Caco-2 (cell line): Measurements from ENCODE around the gene SCD5. TPM values are rescaled to one million over a fixed set of nuclear protein-coding genes. Genes with fewer than 3 reads are reported as not detected.

Experiments
- BruUV-seq: library from RNA; stranded (reverse); fragments of 400-500 nt; replicated peaks from 2 replicates; lab custom pipeline; 2021; lab: Mats Ljungman, UMichigan
- CTCF ChIA-PET: fragments of 300-600 bp; sonication (Branson Sonifier 250); formaldehyde crosslinking; loops from one replicate; lab custom pipeline; 2022; ENCODE audit warnings: antibody characterized with exemption; lab: Charles Lee
- POLR2A ChIA-PET: fragments of 300-600 bp; sonication (Branson Sonifier 250); formaldehyde crosslinking; loops from one replicate; lab custom pipeline; 2022; ENCODE audit warnings: antibody characterized with exemption; lab: Charles Lee
- DNase-seq, 2 experiments: peaks; one replicate each; pipeline versions ENCODE4 v3.0.0 to v3.0.0-alpha.2; 2020 to 2022
- H3K27me3 ChIP-seq: replicated peaks from 2 replicates; pipeline ENCODE4 v1.6.0; 2011; ENCODE audit warnings: low read length; ENCODE audit not compliant: control insufficient read depth, insufficient read depth
- H3K36me3 ChIP-seq: 2 replicates; pipeline ENCODE4 v1.5.1; 2011; ENCODE audit warnings: low read length; ENCODE audit not compliant: control insufficient read depth, insufficient read depth
- H3K4me1 ChIP-seq: fragments of 250-450 bp; sonication (Bioruptor Pico); 2 replicates; pipeline ENCODE4 v1.5.1; 2020; ENCODE audit warnings: mild to moderate bottlenecking
- H3K4me3 ChIP-seq: 2 replicates; pipeline ENCODE4 v1.5.1; 2011; ENCODE audit warnings: low read depth, mild to moderate bottlenecking, control low read depth, low read length
- H3K9me3 ChIP-seq: fragments of 250-450 bp; sonication (Bioruptor Pico); 2 replicates; pipeline ENCODE4 v1.5.1; 2020; ENCODE audit warnings: mild to moderate bottlenecking, moderate library complexity
- H3K27ac Mint-ChIP-seq: one replicate; pipeline ENCODE4 v1.8.0; 2022; ENCODE audit warnings: mixed read lengths; ENCODE audit not compliant: unreplicated experiment
- H3K27me3 Mint-ChIP-seq: one replicate; pipeline ENCODE4 v1.8.0; 2022; ENCODE audit warnings: mixed read lengths; ENCODE audit not compliant: insufficient read depth, unreplicated experiment
- H3K36me3 Mint-ChIP-seq: one replicate; pipeline ENCODE4 v1.8.0; 2022; ENCODE audit warnings: mild to moderate bottlenecking, mixed read lengths; ENCODE audit not compliant: insufficient read depth, unreplicated experiment
- H3K4me1 Mint-ChIP-seq: one replicate; pipeline ENCODE4 v1.8.0; 2022; ENCODE audit warnings: low read depth, mixed read lengths; ENCODE audit not compliant: unreplicated experiment
- H3K4me3 Mint-ChIP-seq: one replicate; pipeline ENCODE4 v1.8.0; 2022; ENCODE audit warnings: mild to moderate bottlenecking, moderate library complexity, mixed read lengths; ENCODE audit not compliant: unreplicated experiment
- H3K9me3 Mint-ChIP-seq: one replicate; pipeline ENCODE4 v1.8.0; 2022; ENCODE audit warnings: mixed read lengths; ENCODE audit not compliant: unreplicated experiment
- CTCF ChIP-seq, 2 experiments: fragments of 200-600 bp in 1 of 2; IDR thresholded peaks; 1 replicate in 1 of 2; 2 replicates in 1 of 2; pipeline versions ENCODE4 v1.5.1 to v1.8.0; 2011 to 2022; ENCODE audit warnings: antibody characterized with exemption in 1 of 2, control low read depth in 1 of 2, inconsistent platforms in 1 of 2, low read depth in 1 of 2, low read length in 1 of 2, mild to moderate bottlenecking in 1 of 2, moderate library complexity in 1 of 2; ENCODE audit not compliant: insufficient read depth in 1 of 2, severe bottlenecking in 1 of 2, unreplicated experiment in 1 of 2
- intact Hi-C: fragments of 100-400 bp; cut with micrococcal nuclease; formaldehyde crosslinking; loops from one replicate; pipeline ENCODE4 v1.10.0; 2022; ENCODE audit not compliant: unreplicated experiment
- total RNA-seq: library from RNA; stranded (reverse); gene quantifications from 2 replicates; pipeline ENCODE4 v1.2.3, GENCODE V29; 2022

Gene SCD5
- total RNA-seq, 1 experiment from 2014 or later: 2.7 TPM

- POLR2A ChIA-PET: no interaction called here
- no peak overlapping the region for H3K27ac Mint-ChIP-seq
- DNase-seq: no peak
- no peaks in the 10 kb centered on the region for H3K9me3 ChIP-seq
- H3K27me3 ChIP-seq: no peaks in the 10 kb centered on the region
- no peaks in the 10 kb centered on the region for H3K36me3 Mint-ChIP-seq
- TF ChIP-seq CTCF (IDR thresholded peaks at IDR 0.05; ENCODE audit: insufficient read depth in 1 of 2, low read depth in 1 of 2, low read length in 1 of 2, severe bottlenecking in 1 of 2, unreplicated experiment in 1 of 2): no peak
- H3K4me1 Mint-ChIP-seq: peaks cover 11% of the 10 kb centered on the region
- no TSS peak for BruUV-seq
- intact Hi-C loops: no loop called here
- H3K36me3 ChIP-seq: no peaks in the 10 kb centered on the region
- H3K27me3 Mint-ChIP-seq: no peaks in the 10 kb centered on the region
- H3K4me1 ChIP-seq: peaks cover 9% of the 10 kb centered on the region
- no peak overlapping the region for H3K4me3 Mint-ChIP-seq
- CTCF ChIA-PET: no interaction called here
- H3K9me3 Mint-ChIP-seq: no peaks in the 10 kb centered on the region
- no peak overlapping the region for H3K4me3 ChIP-seq
Observed at GRCh38 chr4:82790060-82790660, 8.4 kb downstream of the SCD5 start.

GRCh38 chr4:82789025-82789776, 9.4 kb downstream of the SCD5 start:
- no peaks in the 10 kb centered on the region for H3K36me3 Mint-ChIP-seq
- CTCF ChIA-PET: no interaction called here
- Histone ChIP-seq H3K27me3 (no peaks in the 10 kb centered on the region), H3K4me3 (no peak overlapping the region), H3K4me1 (peaks cover 9% of the 10 kb centered on the region), H3K36me3 (no peaks in the 10 kb centered on the region), H3K9me3 (no peaks in the 10 kb centered on the region)
- no peak for TF ChIP-seq CTCF (IDR thresholded peaks at IDR 0.05; ENCODE audit: insufficient read depth in 1 of 2, low read depth in 1 of 2, low read length in 1 of 2, severe bottlenecking in 1 of 2, unreplicated experiment in 1 of 2)
- no peak overlapping the region for H3K27ac Mint-ChIP-seq
- POLR2A ChIA-PET: no interaction called here
- H3K27me3 Mint-ChIP-seq: no peaks in the 10 kb centered on the region
- no peaks in the 10 kb centered on the region for H3K9me3 Mint-ChIP-seq
- H3K4me3 Mint-ChIP-seq: no peak overlapping the region
- intact Hi-C loops: no loop called here
- no TSS peak for BruUV-seq
- peaks cover 14% of the 10 kb centered on the region for H3K4me1 Mint-ChIP-seq
- DNase-seq: no peak

GRCh38 chr4:82787342-82787741, 11.3 kb downstream of the SCD5 start:
- ChIA-PET POLR2A (no interaction called here), CTCF (no interaction called here)
- no peak for DNase-seq
- Mint-ChIP-seq H3K4me3 (no peak overlapping the region), H3K27me3 (no peaks in the 10 kb centered on the region), H3K9me3 (no peaks in the 10 kb centered on the region), H3K27ac (no peak overlapping the region), H3K4me1 (peaks cover 19% of the 10 kb centered on the region), H3K36me3 (no peaks in the 10 kb centered on the region)
- Histone ChIP-seq H3K4me1 (peaks cover 17% of the 10 kb centered on the region), H3K27me3 (no peaks in the 10 kb centered on the region), H3K36me3 (no peaks in the 10 kb centered on the region), H3K9me3 (no peaks in the 10 kb centered on the region), H3K4me3 (no peak overlapping the region)
- intact Hi-C loops: no loop called here
- TF ChIP-seq CTCF (IDR thresholded peaks at IDR 0.05; ENCODE audit: insufficient read depth in 1 of 2, low read depth in 1 of 2, low read length in 1 of 2, severe bottlenecking in 1 of 2, unreplicated experiment in 1 of 2): no peak
- BruUV-seq: no TSS peak
